Thoracic aorta endothelial cell (primary cell): Measurements from ENCODE around the gene GPR89A. TPM values are rescaled to one million over a fixed set of nuclear protein-coding genes. Genes with fewer than 3 reads are reported as not detected.

Source experiments
- total RNA-seq: library from RNA; depleted of rRNA; stranded (reverse); fragments of >200 nt; gene quantifications from 2 replicates; pipeline ENCODE4 v1.2.3, GENCODE V29; 2012

The GPR89A gene
- total RNA-seq: 48.9 and 49.2 TPM in 2 replicates

GRCh38 chr1:145607833-145608733, at the start of gene GPR89A:
Gene GPR89A (plus strand): TSS chr1:145607988. CDS start chr1:145608134, 146 bp downstream.

GRCh38 chr1:145707183-145707867, 99.5 kb downstream of the GPR89A start, which contains the start of gene PDZK1:
Gene PDZK1 (minus strand): TSS chr1:145707368. CDS start chr1:145688021, 19,347 bp downstream.

GRCh38 chr1:145719230-145720079, 111.7 kb downstream of the GPR89A start, which contains the start of gene CD160:
Gene CD160 (plus strand): TSS chr1:145719499. CDS start chr1:145728328, 8,829 bp downstream.

Other genes with a start within 250 kb of the GPR89A start
- gene NBPF20, start 182.4 kb upstream of the GPR89A start, total RNA-seq: 2.5 and 3.7 TPM in 2 replicates
- gene PDZK1, start 99.4 kb downstream of the GPR89A start, total RNA-seq: 0.14 and 0.27 TPM in 2 replicates
- not detected in 2 replicates for gene CD160, start 111.5 kb downstream of the GPR89A start, total RNA-seq
- gene RNF115, start 216.1 kb downstream of the GPR89A start, total RNA-seq: 25.4 and 29.8 TPM in 2 replicates
- gene POLR3C, start 216.2 kb downstream of the GPR89A start, total RNA-seq: 46.6 and 57.8 TPM in 2 replicates
- gene NUDT17, start 237.6 kb downstream of the GPR89A start, total RNA-seq: 2.3 and 2.6 TPM in 2 replicates